Caki2 (cell line): Measurements from ENCODE around the gene SLC25A31. TPM values are rescaled to one million over a fixed set of nuclear protein-coding genes. Genes with fewer than 3 reads are reported as not detected.

Experiments used
- DNase-seq: peaks from one replicate; pipeline ENCODE4 v3.0.0-alpha.2; 2015; ENCODE audit warnings: low read depth
- in situ Hi-C: cut with HindIII; loops from 2 replicates; pipeline ENCODE4 v1.10.0; 2016; ENCODE audit warnings: low sequenced_read_pairs, low pct_unique_long_range_greater_than_20kb, mixed read lengths
- total RNA-seq: library from RNA; depleted of rRNA; stranded (reverse); fragments of >200 nt; shearing (Covaris generic); gene quantifications from 2 replicates; pipeline ENCODE4 v1.2.3, GENCODE V29; 2014; ENCODE audit warnings: low replicate concordance; rRNA removed

Gene SLC25A31
- not detected in 2 replicates for total RNA-seq

DNA sequence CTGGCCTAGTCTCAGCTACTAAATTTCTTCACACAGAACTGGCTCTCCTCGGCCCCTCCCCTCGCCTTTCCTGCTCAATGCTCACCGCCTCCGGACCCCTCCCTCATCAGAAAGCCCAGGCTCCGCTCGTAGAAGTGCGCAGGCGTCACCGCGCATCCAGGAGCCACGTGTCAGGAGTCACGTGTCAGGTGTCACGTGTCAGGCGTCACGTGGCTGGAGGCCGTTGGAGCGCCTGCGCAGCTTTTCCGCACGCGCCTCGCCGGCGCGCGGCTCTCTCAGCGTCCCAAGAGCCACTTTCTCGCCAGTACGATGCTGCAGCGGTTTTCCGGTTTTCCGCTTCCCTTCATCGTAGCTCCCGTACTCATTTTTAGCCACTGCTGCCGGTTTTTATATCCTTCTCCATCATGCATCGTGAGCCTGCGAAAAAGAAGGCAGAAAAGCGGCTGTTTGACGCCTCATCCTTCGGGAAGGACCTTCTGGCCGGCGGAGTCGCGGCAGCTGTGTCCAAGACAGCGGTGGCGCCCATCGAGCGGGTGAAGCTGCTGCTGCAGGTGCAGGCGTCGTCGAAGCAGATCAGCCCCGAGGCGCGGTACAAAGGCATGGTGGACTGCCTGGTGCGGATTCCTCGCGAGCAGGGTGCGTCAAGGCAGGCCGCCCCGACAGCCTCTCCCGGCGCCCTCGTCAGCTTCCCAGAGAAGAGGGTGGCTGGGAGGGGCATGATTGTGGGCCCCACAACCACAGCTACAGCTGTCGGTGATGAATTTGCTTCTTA lies at the start of gene SLC25A31:
Gene SLC25A31, plus strand, starts transcription at position 259 of the 772 bp plus-strand sequence. Its CDS starts 146 bp downstream, at position 405.
- in situ Hi-C loops: no loop called here
- no peak for DNase-seq

DNA sequence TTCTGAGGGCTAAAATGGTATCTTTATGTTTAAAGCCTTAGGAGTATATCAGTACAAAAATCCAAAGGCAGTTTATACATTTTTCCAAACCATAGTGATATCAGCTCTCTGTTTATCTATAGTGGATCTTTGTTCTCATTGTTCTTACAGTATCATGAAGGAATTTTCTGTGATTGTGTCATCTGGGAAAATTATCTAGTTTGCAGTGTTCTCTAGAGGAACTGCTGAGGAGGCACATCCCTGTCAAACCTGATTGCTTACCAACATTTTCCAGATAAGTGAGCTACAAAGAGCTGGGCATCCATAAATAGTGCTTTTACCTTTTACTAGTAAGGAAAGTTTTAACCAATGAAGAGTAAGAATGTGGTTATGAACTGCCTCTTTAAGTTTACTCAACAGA lies 44.9 kb upstream of the SLC25A31 start:
- in situ Hi-C loops: no loop called here
- DNase-seq: no peak

DNA sequence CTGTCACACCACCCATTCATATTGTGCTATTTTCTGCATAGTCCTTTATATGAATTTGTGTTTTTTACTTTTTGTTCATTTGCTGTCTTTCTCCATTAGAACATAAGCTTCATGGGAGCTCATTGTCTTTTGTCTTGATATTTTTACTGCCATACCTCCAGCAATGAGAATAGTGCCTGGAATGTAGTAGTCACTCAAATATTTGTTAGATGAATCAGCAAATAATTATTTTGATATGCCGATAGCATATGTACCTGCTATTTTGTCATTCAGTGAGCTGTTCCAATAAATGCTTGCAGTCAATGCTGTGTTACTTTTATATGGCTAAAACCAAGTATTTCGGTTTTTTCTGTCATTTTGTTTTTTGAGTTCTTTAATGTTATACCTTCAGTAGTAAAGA lies 43.5 kb upstream of the SLC25A31 start:
- no peak for DNase-seq
- in situ Hi-C loops: no loop called here

DNA sequence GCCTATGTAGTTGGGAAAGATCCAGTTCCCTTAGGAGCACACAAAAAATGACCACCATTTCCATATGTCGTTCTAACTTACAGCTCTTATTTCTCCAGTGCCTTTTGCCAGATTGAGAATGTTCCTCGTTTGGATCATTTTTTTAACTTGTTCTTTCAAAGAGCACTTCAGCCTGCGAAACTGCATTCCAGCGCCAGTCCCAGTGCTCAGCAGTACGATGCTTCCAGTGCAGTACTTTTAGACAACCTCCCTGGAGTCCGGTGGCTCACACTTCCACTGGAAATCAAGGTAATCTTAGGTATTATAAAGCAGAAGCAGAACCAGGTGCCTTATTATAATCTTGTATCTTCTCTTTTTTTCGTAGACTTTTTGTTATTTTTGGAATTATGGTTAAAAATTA lies 42.6 kb upstream of the SLC25A31 start:
- DNase-seq: no peak
- in situ Hi-C loops: no loop called here

DNA sequence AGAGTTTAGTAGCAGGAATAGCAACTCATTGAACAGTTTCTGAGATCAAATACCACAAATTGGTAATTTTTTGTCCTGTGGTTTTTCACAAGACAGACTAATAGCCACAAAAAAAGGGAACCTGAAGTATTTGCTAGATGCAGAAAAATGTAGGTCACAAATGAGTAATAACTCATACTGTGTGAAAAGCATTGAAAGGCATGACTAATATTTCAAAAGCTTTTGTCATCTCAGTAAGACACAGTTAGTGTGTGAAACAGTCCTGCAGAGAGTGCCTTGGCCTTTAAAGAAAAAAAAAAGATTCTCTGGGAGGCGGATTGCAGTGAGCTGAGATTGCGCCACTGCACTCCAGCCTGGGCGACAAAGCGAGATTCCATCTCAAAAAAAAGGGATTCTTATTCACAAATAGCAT lies 31.4 kb upstream of the SLC25A31 start:
- in situ Hi-C loops: no loop called here
- DNase-seq: no peak

DNA sequence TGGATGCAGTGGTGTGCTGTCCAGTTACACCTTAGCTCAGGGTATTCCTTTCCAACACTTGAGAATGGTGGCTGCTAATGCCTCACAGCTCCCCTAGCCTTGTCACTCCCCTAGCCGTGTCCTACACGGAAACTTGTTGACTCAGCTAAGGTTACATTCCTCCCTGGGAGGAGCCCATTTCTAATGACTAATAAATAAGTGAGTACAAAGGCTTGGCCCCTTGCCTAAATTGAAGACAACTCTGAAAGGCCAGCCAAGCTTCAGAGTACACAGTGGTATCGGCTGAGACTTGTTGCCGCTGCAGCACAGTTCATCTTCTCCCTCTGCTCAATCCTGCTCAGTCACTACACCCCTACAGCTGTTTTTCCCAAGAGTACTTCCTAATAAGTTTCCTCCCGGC lies 21.2 kb upstream of the SLC25A31 start:
- in situ Hi-C loops: no loop called here
- peak; percentile 58 for DNase-seq

DNA sequence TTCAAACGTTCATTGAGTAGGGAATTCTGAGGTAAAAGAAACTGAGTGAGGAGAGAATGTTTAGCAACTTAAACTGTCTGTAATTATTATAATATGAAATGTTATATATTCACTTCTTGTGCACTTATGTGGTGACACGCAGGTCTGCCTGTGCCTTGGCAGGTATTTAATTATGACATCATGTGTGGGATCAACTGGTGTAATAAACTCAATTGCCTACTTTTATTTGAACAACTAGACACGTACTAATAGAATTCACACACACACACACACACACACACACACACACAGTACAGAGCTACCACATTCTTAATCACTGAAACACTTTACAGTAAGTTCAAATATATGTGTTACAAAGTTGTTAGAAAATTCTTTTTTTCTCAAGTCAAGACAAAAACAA lies 20.7 kb upstream of the SLC25A31 start:
- peak; percentile 5 for DNase-seq
- in situ Hi-C loops: no loop called here

DNA sequence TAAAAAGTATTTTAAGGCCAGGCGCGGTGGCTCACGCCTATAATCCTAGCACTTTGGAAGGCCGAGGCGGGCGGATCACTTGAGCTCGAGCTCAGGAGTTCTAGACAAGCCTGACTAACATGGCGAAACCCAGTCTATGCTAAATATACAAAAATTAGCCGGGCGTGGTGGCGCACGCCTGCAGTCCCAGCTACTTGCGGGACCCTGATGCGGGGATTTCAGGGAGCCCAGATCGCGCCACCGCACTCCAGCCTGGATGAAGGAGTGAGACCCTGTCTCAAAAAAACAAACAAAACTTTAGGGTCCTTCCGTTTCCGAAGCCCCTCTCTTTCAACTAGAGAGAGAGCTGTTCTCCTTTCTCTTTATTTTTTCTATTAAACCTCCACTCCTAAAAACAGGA lies 1.2 kb downstream of the SLC25A31 start:
- DNase-seq: no peak
- in situ Hi-C loops: no loop called here

DNA sequence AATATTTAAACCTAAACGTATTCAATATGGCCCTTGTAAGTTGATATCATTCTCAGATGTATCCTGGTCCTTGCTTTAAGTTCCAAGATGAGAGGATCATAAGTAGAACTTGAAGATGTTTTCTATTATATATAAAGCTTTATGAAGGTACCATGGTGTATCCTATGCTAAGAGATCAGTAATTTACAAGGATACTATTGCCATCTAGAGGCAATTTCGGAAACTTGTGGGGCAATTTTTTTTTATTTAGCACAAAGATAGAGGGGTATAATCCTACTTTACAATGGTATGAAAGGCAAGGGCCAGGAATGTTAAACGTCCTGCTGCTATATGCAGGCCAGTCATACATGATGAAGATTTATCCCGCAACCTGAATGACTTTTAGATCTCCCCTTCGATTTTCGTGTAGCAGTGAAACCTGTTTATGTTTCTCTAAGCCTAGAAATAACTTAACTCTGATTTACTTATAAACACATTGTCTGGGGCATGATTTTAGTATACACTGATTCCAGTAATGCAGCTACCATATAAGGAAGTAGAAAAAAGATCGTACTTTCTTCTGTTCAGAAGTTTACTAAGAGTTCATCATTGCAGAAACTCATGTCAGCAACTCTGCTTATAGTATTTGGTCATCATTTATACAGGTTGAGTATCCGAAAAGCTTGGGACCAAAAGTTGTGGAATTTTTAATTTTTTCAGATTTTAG lies 2.6 kb downstream of the SLC25A31 start:
- DNase-seq: peak; percentile 40
- in situ Hi-C loops: no loop called here

DNA sequence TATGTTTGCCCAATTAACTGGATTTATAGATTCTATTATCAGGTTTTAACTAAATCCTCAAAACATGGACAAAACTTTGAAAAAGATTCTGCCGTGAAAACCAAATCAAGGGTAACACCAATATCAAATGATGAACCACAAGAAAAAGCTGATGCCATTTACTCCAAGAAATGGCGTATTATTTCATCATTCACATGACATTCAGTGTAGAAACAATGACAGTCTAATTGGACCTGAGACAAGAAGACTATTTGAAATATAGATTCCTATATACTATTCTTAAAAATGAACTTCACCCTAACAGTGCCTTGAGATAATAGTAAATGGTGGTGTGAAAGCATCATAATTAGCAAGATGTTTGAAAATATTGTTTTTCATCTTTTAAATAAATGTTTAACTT lies 4.8 kb downstream of the SLC25A31 start:
- in situ Hi-C loops: no loop called here
- no peak for DNase-seq

DNA sequence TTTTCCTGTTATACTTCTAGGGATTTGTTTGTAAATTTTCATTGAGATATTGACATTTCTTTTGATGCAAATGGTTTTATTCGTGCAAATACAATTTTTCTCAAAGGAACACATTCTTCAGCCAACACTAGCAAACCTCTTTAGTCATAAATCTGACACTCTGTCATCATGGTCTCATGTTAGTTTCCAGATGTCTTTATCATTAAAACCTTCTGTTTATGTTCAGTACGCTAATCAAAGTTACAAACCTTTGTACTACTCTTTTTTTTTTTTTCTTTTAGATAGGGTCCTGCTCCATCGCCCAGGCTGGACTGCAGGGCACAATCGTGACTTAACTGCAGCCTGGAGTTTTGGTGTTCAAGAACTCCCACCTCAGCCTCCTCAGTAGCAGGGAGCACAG lies 7.1 kb downstream of the SLC25A31 start:
- in situ Hi-C loops: no loop called here
- no peak for DNase-seq

DNA sequence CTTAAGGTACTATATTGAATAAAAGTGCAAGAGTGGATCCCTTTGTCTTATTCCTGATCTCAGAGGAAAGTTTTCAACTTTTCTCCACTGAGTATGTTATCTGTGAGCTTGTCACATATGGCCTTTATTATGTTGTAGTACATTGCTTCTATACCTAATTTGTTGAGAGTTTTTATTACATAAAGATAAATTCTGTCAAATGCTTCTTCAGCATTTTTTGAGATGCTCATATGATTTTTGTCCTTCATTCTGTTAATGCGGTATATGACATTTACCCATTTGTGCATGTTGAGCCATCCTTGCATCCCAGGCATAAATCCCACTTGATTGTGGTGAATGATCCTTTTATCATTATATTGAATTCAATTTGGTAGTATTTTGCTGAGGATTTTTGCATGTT lies 11.0 kb downstream of the SLC25A31 start:
- no peak for DNase-seq
- in situ Hi-C loops: no loop called here

DNA sequence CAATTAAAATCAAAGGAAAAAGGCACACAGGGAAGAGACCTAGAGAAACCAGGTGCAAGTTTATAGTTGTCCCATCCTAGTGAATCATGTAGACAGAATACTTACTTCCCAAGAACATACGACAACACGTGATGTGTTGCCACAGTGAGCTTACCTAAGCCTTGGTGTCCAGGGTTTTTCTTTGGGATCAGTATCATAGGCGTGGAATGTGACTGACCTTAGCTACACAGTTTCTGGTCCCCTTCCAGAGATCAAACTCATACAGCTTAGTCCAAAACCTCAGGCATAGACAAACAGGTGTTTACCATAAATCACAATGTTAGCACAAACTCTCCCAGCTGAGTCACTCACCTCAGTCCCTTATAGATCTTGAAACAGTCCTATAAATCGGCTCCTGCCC lies 17.7 kb downstream of the SLC25A31 start:
- DNase-seq: no peak
- in situ Hi-C loops: no loop called here

DNA sequence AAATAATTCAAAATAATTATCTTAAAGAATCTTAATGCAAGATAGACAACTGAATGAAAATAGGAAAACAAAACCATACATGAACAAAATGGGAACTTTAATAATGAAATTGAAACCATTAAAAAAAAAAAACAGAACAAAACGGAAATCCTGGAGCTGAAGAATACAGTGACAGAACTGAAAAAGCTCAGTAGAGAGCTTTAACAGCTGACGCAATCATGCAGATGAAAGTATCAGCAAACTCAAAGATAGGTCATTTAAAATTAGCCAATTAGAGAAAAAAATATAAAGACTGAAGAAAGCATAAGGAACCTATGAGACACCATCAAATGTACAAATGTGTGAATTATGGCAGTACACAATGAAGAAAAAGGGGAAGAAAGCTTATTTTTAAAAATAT lies 18.8 kb downstream of the SLC25A31 start:
- no peak for DNase-seq
- in situ Hi-C loops: no loop called here

DNA sequence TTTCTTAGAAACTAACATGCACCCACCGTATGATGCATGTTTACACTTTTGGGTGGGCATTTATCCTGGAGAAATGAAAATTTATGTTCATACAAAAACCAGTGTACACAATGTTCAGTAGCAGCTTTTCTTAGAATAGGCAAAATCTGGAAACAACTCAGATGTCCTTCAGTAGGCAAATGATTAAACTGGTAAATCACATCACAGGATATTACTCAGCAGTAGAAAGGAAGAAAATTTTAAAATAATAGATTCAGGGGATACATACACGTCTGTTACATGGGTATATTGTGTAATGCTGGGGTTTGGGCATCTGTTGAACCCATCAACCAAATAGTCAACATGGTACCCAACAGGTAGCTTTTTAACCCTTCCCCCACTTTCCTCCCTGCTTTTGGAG lies 26.7 kb downstream of the SLC25A31 start:
- DNase-seq: peak; percentile 4
- in situ Hi-C loops: no loop called here

DNA sequence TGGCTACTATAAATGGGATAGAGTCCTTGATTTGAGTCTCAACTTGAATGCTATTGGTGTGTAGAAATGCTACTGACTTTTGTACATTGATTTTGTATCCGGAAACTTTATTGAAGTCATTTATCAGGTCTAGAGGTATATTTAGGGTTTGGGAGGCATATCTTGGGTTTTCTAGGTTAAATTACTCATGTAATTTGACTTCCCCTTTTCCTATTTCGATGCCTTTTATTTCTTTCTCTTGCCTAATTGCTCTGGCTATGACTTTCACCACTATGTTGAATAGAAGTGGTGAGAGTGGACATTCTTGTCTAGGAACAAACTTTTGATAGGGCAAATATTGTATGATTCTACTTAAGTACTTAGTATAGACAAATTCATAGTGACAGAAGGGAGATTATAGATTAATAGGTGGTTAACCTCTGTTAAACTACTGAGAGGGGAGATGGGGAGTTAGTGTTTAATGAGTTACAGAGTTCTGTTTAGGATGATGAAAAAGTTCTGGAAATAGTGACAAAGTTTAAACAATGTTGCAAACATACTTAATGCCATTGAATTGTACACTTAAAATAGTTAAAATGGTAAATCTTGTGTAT lies 29.1 kb downstream of the SLC25A31 start:
- DNase-seq: no peak
- in situ Hi-C loops: no loop called here

DNA sequence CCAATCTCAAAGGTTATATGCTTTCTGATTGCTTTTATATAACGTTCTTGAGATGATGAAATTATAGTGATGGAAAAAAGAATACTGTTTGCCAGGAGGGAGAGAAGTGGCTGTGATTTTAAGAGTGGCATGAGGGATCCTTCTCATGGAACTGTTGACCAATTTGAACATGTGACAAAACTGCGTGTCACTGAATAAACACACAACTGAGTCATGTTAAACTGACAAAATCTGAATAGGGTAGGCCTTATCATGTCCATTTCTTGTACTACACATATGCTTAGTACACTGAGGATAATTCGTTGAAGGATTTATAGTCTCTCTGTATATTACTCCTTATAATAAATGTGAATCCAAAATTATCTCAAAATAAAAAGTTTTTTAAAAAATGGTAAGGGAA lies 29.7 kb downstream of the SLC25A31 start:
- in situ Hi-C loops: no loop called here
- peak; percentile 10 for DNase-seq

DNA sequence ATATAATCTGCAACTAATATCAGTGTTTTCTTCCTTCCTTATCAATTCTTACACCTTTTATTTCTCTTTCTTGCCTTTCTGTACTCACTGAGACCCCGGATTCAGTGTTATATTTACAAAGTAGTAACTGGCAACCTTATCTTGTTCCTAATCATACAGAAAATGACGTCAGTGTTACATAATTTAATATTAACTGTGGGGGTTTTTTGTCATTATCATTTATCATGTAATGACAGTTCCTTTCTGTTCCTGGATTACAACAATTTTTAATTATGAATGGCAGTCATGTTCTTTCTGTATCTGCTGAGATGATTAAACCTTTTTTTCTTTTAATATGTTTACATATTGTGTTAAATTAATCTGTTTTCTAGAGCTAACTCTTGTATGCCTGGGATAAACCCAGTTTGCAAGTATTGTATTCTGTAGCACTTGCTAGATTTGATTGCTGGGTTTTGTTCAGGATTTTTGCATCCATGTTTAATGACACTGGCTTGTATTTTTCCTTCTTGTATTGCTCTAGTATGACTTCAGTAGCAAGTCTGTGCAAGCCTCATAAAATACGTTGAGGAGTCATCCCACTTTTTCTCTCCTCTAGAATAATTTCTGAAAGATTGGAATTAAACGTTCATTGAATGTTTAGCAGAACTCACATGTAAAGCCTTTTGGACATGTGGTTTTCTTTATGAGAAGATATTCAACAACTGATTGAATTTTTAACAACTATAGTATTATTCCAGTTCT lies 41.5 kb downstream of the SLC25A31 start:
- in situ Hi-C loops: no loop called here
- no peak for DNase-seq
